Caco-2 (cell line): ENCODE results near the gene CGB8. TPM values are rescaled to one million over a fixed set of nuclear protein-coding genes. Genes with fewer than 3 reads are reported as not detected.
A peak's percentile ranks its signal among the peaks of the same experiment; 100 is the strongest.

Experiments used
- BruUV-seq: library from RNA; stranded (reverse); fragments of 400-500 nt; replicated peaks from 2 replicates; lab custom pipeline; 2021; lab: Mats Ljungman, UMichigan
- CTCF ChIA-PET: fragments of 300-600 bp; sonication (Branson Sonifier 250); formaldehyde crosslinking; loops from one replicate; lab custom pipeline; 2022; ENCODE audit warnings: antibody characterized with exemption; lab: Charles Lee
- POLR2A ChIA-PET: fragments of 300-600 bp; sonication (Branson Sonifier 250); formaldehyde crosslinking; loops from one replicate; lab custom pipeline; 2022; ENCODE audit warnings: antibody characterized with exemption; lab: Charles Lee
- DNase-seq, 2 experiments: peaks; one replicate each; pipeline versions ENCODE4 v3.0.0 to v3.0.0-alpha.2; 2020 to 2022
- H3K27me3 ChIP-seq: replicated peaks from 2 replicates; pipeline ENCODE4 v1.6.0; 2011; ENCODE audit warnings: low read length; ENCODE audit not compliant: control insufficient read depth, insufficient read depth
- H3K36me3 ChIP-seq: 2 replicates; pipeline ENCODE4 v1.5.1; 2011; ENCODE audit warnings: low read length; ENCODE audit not compliant: control insufficient read depth, insufficient read depth
- H3K4me1 ChIP-seq: fragments of 250-450 bp; sonication (Bioruptor Pico); 2 replicates; pipeline ENCODE4 v1.5.1; 2020; ENCODE audit warnings: mild to moderate bottlenecking
- H3K4me3 ChIP-seq: 2 replicates; pipeline ENCODE4 v1.5.1; 2011; ENCODE audit warnings: low read depth, mild to moderate bottlenecking, control low read depth, low read length
- H3K9me3 ChIP-seq: fragments of 250-450 bp; sonication (Bioruptor Pico); 2 replicates; pipeline ENCODE4 v1.5.1; 2020; ENCODE audit warnings: mild to moderate bottlenecking, moderate library complexity
- H3K27ac Mint-ChIP-seq: one replicate; pipeline ENCODE4 v1.8.0; 2022; ENCODE audit warnings: mixed read lengths; ENCODE audit not compliant: unreplicated experiment
- H3K27me3 Mint-ChIP-seq: one replicate; pipeline ENCODE4 v1.8.0; 2022; ENCODE audit warnings: mixed read lengths; ENCODE audit not compliant: insufficient read depth, unreplicated experiment
- H3K36me3 Mint-ChIP-seq: one replicate; pipeline ENCODE4 v1.8.0; 2022; ENCODE audit warnings: mild to moderate bottlenecking, mixed read lengths; ENCODE audit not compliant: insufficient read depth, unreplicated experiment
- H3K4me1 Mint-ChIP-seq: one replicate; pipeline ENCODE4 v1.8.0; 2022; ENCODE audit warnings: low read depth, mixed read lengths; ENCODE audit not compliant: unreplicated experiment
- H3K4me3 Mint-ChIP-seq: one replicate; pipeline ENCODE4 v1.8.0; 2022; ENCODE audit warnings: mild to moderate bottlenecking, moderate library complexity, mixed read lengths; ENCODE audit not compliant: unreplicated experiment
- H3K9me3 Mint-ChIP-seq: one replicate; pipeline ENCODE4 v1.8.0; 2022; ENCODE audit warnings: mixed read lengths; ENCODE audit not compliant: unreplicated experiment
- intact Hi-C: fragments of 100-400 bp; cut with micrococcal nuclease; formaldehyde crosslinking; loops from one replicate; pipeline ENCODE4 v1.10.0; 2022; ENCODE audit not compliant: unreplicated experiment
- total RNA-seq: library from RNA; stranded (reverse); gene quantifications from 2 replicates; pipeline ENCODE4 v1.2.3, GENCODE V29; 2022
- TF ChIP-seq, protein P1 (sequence below), 2 experiments: fragments of 200-600 bp in 1 of 2; IDR thresholded peaks; 1 replicate in 1 of 2; 2 replicates in 1 of 2; pipeline versions ENCODE4 v1.5.1 to v1.8.0; 2011 to 2022; ENCODE audit warnings: antibody characterized with exemption in 1 of 2, control low read depth in 1 of 2, inconsistent platforms in 1 of 2, low read depth in 1 of 2, low read length in 1 of 2, mild to moderate bottlenecking in 1 of 2, moderate library complexity in 1 of 2; ENCODE audit not compliant: insufficient read depth in 1 of 2, severe bottlenecking in 1 of 2, unreplicated experiment in 1 of 2

CGB8 gene
- total RNA-seq, 1 experiment from 2014 or later: not detected

DNA sequence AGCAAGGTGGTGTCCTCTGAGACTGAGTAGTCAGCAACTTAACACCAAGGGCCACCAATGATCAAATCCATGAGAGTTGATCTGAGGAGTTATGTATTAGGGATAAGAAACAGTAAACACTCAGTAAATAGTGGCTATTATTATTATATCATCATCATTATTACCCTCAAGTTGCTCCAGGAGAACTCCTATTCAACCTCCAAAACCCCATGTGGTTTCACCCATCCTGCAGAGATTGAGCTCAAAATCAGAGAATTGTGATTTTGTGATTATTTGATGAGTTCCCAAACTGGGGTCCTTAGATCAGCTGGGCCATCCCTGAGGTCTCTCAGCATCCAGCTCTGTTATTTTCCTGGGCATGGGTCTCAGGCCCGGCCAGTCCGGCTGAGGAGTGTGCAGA lies 12.1 kb upstream of the CGB8 start:
- H3K4me3 Mint-ChIP-seq: no peak overlapping the region
- H3K9me3 Mint-ChIP-seq: no peaks in the 10 kb centered on the region
- DNase-seq: no peak
- H3K27me3 ChIP-seq: no peaks in the 10 kb centered on the region
- POLR2A ChIA-PET: no interaction called here
- no peaks in the 10 kb centered on the region for H3K36me3 ChIP-seq
- no peak overlapping the region for H3K27ac Mint-ChIP-seq
- TSS peak; percentile 32 for BruUV-seq
- peaks cover 21% of the 10 kb centered on the region for H3K4me1 ChIP-seq
- no peaks in the 10 kb centered on the region for H3K9me3 ChIP-seq
- TF ChIP-seq, protein P1, sequence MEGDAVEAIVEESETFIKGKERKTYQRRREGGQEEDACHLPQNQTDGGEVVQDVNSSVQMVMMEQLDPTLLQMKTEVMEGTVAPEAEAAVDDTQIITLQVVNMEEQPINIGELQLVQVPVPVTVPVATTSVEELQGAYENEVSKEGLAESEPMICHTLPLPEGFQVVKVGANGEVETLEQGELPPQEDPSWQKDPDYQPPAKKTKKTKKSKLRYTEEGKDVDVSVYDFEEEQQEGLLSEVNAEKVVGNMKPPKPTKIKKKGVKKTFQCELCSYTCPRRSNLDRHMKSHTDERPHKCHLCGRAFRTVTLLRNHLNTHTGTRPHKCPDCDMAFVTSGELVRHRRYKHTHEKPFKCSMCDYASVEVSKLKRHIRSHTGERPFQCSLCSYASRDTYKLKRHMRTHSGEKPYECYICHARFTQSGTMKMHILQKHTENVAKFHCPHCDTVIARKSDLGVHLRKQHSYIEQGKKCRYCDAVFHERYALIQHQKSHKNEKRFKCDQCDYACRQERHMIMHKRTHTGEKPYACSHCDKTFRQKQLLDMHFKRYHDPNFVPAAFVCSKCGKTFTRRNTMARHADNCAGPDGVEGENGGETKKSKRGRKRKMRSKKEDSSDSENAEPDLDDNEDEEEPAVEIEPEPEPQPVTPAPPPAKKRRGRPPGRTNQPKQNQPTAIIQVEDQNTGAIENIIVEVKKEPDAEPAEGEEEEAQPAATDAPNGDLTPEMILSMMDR (IDR thresholded peaks at IDR 0.05; ENCODE audit: insufficient read depth in 1 of 2, low read depth in 1 of 2, low read length in 1 of 2, severe bottlenecking in 1 of 2, unreplicated experiment in 1 of 2): no peak
- H3K36me3 Mint-ChIP-seq: peaks cover 6% of the 10 kb centered on the region
- no peak overlapping the region for H3K4me3 ChIP-seq
- intact Hi-C loops: no loop called here
- CTCF ChIA-PET: no interaction called here
- H3K4me1 Mint-ChIP-seq: peaks cover 15% of the 10 kb centered on the region
- peaks cover 6% of the 10 kb centered on the region for H3K27me3 Mint-ChIP-seq

DNA sequence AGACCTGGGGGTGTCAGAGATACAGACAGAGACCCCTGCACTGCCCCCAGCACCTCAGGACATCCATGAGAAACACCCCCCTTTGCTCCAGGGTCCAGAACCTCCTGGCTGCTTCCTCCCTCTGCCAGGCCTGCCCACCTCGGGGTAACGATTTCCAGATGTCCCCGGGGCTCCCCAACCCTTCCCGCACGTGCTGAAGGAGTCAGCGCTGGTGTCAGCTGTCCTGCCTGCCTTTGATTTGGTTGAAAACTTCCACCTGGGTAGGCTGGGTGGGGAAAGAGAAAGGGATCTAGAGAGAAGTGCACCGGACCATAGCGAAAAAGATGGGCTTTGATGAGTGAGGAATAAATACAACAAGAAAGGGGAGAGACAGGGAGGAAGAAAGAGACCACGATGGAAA lies 10.1 kb upstream of the CGB8 start:
- Mint-ChIP-seq H3K27ac (peak overlapping the region; percentile 54), H3K4me3 (no peak overlapping the region), H3K27me3 (peaks cover 6% of the 10 kb centered on the region), H3K4me1 (peaks cover 8% of the 10 kb centered on the region), H3K9me3 (no peaks in the 10 kb centered on the region), H3K36me3 (peaks cover 6% of the 10 kb centered on the region)
- DNase-seq: no peak
- no peak overlapping the region for H3K4me3 ChIP-seq
- peaks cover 7% of the 10 kb centered on the region for H3K4me1 ChIP-seq
- no peaks in the 10 kb centered on the region for H3K27me3 ChIP-seq
- BruUV-seq: no TSS peak
- ChIA-PET POLR2A (no interaction called here), CTCF (interaction anchor here (0.6 to 1.7 kb wide), 3 partner anchors 10 to 713 kb away, joined by 4 to 9 read pairs (median 5); no protein-coding TSS in a partner anchor)
- no peaks in the 10 kb centered on the region for H3K9me3 ChIP-seq
- TF ChIP-seq, protein P1 (IDR thresholded peaks at IDR 0.05; ENCODE audit: insufficient read depth in 1 of 2, low read depth in 1 of 2, low read length in 1 of 2, severe bottlenecking in 1 of 2, unreplicated experiment in 1 of 2): no peak
- H3K36me3 ChIP-seq: no peaks in the 10 kb centered on the region
- intact Hi-C loops: no loop called here

DNA sequence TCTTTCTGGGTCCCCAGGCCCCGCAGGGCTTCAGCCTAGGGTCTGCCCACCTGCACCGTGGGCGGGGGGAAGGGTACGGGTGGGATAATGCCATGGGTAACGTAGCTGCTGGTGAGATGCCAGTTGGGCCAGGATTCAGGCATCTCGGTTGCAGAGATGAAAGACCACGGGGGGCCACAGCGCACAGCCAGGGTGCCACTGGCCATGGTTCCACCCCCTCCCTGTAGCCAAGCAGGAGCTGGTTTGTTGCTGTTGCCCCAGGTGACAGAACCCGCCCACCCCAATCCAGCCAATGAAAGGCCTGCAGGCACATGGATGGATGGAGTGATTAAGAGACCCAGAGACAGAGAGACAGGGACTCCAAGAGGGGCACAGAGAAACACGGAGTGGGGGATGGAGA lies 9.7 kb upstream of the CGB8 start:
- H3K36me3 ChIP-seq: no peaks in the 10 kb centered on the region
- no peaks in the 10 kb centered on the region for H3K9me3 ChIP-seq
- Mint-ChIP-seq H3K27ac (peak overlapping the region; percentile 54), H3K4me1 (peaks cover 8% of the 10 kb centered on the region), H3K36me3 (peaks cover 6% of the 10 kb centered on the region), H3K9me3 (no peaks in the 10 kb centered on the region), H3K27me3 (peaks cover 9% of the 10 kb centered on the region), H3K4me3 (peak overlapping the region; percentile 73)
- no peak overlapping the region for H3K4me3 ChIP-seq
- DNase-seq: peak; percentile 62 to 71
- H3K27me3 ChIP-seq: no peaks in the 10 kb centered on the region
- CTCF ChIA-PET: interaction anchor here (0.6 to 1.7 kb wide), 3 partner anchors 11 to 713 kb away, joined by 4 to 9 read pairs (median 5); no protein-coding TSS in a partner anchor
- no TSS peak for BruUV-seq
- TF ChIP-seq, protein P1 (IDR thresholded peaks at IDR 0.05; ENCODE audit: insufficient read depth in 1 of 2, low read depth in 1 of 2, low read length in 1 of 2, severe bottlenecking in 1 of 2, unreplicated experiment in 1 of 2): no peak
- POLR2A ChIA-PET: no interaction called here
- H3K4me1 ChIP-seq: peaks cover 3% of the 10 kb centered on the region
- intact Hi-C loops: no loop called here
